Left kidney (tissue), 2 donors: ENCODE data around the gene USHBP1. TPM values are rescaled to one million over a fixed set of nuclear protein-coding genes. Genes with fewer than 3 reads are reported as not detected.

Experiments
- DNase-seq: peaks from one replicate; pipeline ENCODE4 v3.0.0-alpha.2; 2013
- polyA plus RNA-seq: library from polyadenylated mRNA; unstranded; fragments of 120-200 nt; gene quantifications from one replicate; pipeline ENCODE4 v1.2.1, GENCODE V29; 2013; ENCODE audit not compliant: insufficient read length

Gene USHBP1
- polyA plus RNA-seq, 1 donor, result 5.4 TPM

GRCh38 chr19:17263712-17264640 lies 569 bp downstream of the USHBP1 start:
- no peak for DNase-seq

- DNase-seq, result no peak
Observed at GRCh38 chr19:17262557-17262956, 2.0 kb downstream of the USHBP1 start.

- DNase-seq, result no peak
Observed at GRCh38 chr19:17260842-17261325, 3.7 kb downstream of the USHBP1 start.

GRCh38 chr19:17259934-17260333 lies 4.6 kb downstream of the USHBP1 start:
- no peak for DNase-seq

GRCh38 chr19:17259118-17259780 lies 5.3 kb downstream of the USHBP1 start:
- no peak for DNase-seq

- DNase-seq, result no peak
Observed at GRCh38 chr19:17256130-17256529, 8.4 kb downstream of the USHBP1 start.

- no peak for DNase-seq
Observed at GRCh38 chr19:17255150-17255621, 9.4 kb downstream of the USHBP1 start.

- no peak for DNase-seq
Observed at GRCh38 chr19:17254636-17255035, 9.9 kb downstream of the USHBP1 start.

GRCh38 chr19:17249887-17250548 lies 14.5 kb downstream of the USHBP1 start:
- no peak for DNase-seq

GRCh38 chr19:17248011-17248776 lies 16.4 kb downstream of the USHBP1 start:
- no peak for DNase-seq

GRCh38 chr19:17246681-17247425 lies 17.7 kb downstream of the USHBP1 start:
- DNase-seq, result no peak

- DNase-seq, result no peak
Observed at GRCh38 chr19:17245535-17245984, 19.0 kb downstream of the USHBP1 start, which contains the start of gene NR2F6. Gene NR2F6, minus strand, starts transcription at chr19:17245919. Its CDS starts 699 bp downstream, at chr19:17245220.

GRCh38 chr19:17244618-17245534 lies 19.7 kb downstream of the USHBP1 start:
- no peak for DNase-seq

- no peak for DNase-seq
Observed at GRCh38 chr19:17243830-17244617, 20.5 kb downstream of the USHBP1 start.

GRCh38 chr19:17243211-17243829 lies 21.2 kb downstream of the USHBP1 start:
- no peak for DNase-seq

GRCh38 chr19:17242431-17243208 lies 21.9 kb downstream of the USHBP1 start:
- DNase-seq, result no peak

GRCh38 chr19:17240826-17241399 lies 23.6 kb downstream of the USHBP1 start:
- no peak for DNase-seq
